AG10803 (cell line): ENCODE results near the gene HGF.

ENCODE experiments used
- DNase-seq: peaks from one replicate; pipeline ENCODE4 v3.0.0; 2010; ENCODE audit warnings: low read depth
- H3K4me3 ChIP-seq: 2 replicates; pipeline ENCODE4 v1.5.1; 2011; ENCODE audit warnings: mild to moderate bottlenecking, low read length, control low read depth
- CTCF ChIP-seq: conservative IDR thresholded peaks from 2 replicates; pipeline ENCODE4 v1.5.1; 2011; ENCODE audit warnings: mild to moderate bottlenecking, low read length, control low read depth, inconsistent platforms

The HGF gene

DNA sequence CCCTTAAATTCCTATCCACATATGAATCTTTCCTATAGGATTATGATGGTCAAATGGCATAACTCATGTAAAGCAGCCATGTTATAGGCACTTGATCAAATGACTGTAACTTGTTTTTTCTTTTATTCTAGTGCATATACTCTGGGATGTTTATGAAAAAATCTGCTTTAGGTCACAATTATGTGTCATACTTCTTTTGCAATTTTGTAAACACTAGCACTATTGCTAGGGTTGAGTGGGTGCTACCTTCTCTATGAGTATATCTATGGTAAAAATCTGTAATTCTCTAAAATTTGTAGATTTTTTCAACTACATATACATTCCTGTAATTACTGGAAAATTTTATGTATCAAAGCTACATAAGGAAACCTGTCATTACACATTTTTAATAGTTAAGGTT lies 50.0 kb downstream of the HGF start:
- no peak overlapping the region for H3K4me3 ChIP-seq
- TF ChIP-seq CTCF = no peak
- no peak for DNase-seq

- H3K4me3 ChIP-seq = no peak overlapping the region
- peak; percentile 36 for TF ChIP-seq CTCF
- DNase-seq = peak; percentile 21
Measured at GRCh38 chr7:81715984-81716588, 53.8 kb downstream of the HGF start.

- no peak overlapping the region for H3K4me3 ChIP-seq
- no peak for TF ChIP-seq CTCF
- peak; percentile 5 for DNase-seq
Measured at GRCh38 chr7:81714306-81714705, 55.5 kb downstream of the HGF start.

DNA sequence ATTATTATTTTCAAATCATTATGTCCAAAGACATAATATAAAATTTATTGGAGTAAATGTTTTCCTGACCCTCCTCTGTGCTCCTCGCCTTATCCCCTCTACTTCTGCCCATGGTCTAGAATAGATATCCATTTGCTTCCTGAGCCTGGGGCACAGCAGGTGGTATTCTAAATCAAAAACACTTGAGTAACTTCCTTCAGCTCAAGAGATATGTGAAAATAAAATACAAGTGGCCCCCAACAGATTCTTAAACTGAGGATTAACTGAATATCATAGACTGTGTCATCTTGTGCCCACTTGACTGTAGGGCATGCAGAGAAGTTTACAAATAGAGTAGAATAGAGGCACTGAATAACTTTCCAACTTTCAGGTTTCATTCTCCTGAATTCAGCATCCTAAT lies 59.1 kb downstream of the HGF start:
- no peak overlapping the region for H3K4me3 ChIP-seq
- TF ChIP-seq CTCF = no peak
- no peak for DNase-seq

DNA sequence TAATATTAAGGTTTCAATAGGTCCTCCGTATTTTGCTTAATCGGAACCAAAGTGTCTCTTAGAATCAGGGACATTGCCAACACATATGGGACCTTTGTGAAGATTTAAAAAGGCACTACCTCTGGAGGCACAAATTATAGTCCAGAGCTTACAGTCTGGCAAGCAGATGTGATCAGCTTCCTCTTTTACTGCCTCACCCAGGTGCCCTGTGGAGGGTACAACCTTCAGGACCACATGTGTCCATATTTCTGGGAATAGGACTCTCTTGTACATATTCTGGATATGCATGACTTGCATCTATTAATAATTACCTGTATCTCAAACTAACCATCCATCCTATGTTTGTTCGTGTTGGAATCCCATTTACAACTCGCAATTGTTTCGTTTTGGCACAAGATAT lies 60.0 kb downstream of the HGF start:
- TF ChIP-seq CTCF = no peak
- H3K4me3 ChIP-seq = no peak overlapping the region
- DNase-seq = no peak

DNA sequence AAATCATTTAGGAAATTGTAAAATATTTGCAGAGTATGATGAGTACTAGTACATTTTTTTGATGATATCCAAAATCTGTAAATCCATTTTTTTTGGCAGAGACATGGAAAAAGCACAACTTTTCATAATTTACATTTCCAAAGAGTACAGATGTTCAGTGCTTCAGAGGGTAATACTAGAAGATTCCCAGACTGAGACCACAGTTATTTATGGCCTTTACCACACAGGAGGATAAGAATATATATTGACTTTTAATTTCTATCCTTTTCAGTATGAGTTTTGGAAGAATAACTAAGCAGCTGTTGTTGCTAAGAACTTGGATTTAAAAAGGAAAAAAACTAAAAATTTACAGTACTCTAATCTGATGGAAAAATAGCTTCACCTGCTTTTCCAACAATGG lies 61.9 kb downstream of the HGF start:
- TF ChIP-seq CTCF = no peak
- no peak overlapping the region for H3K4me3 ChIP-seq
- no peak for DNase-seq

DNA sequence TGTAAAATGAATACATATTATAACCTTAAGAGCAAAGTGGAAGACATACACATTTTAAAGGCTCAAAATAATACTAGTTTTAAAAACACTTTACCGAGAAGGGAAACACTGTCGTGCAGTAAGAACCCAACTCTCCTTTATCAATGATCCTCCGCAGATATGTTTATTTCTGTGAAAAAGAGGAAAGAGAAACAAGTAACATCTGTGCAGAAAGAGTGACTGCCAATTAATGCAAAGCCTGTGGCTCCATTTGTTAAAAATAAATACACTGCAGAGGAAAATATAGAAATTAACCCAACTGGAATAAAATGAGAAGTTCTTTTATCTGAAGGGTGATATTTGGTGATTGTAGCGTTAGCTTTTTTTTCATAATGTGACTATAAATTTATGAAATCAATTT lies 62.7 kb downstream of the HGF start:
- no peak for TF ChIP-seq CTCF
- DNase-seq = no peak
- no peak overlapping the region for H3K4me3 ChIP-seq
